Activated gamma-delta T cell treated with anti-CD3 and anti-CD28 coated beads, Interleukin-2, amount 50 U/mL, for 16 hours (primary cell): ENCODE measurements around the gene STON1.
"Not testable (repeated sequence)": the region's sequence is repeated elsewhere in the genome, so short reads cannot be mapped to it uniquely, and the experiment has no call there.

Source experiments
- DNase-seq: peaks from one replicate; pipeline ENCODE4 v3.0.0-alpha.2; 2020; ENCODE audit warnings: low read depth

Gene STON1

GRCh38 chr2:48527226-48527885 is 2.6 kb upstream of the STON1 start:
- no peak for DNase-seq

- no peak for DNase-seq
Observed at GRCh38 chr2:48528431-48528830, 1.5 kb upstream of the STON1 start.

GRCh38 chr2:48529194-48529593 is 760 bp upstream of the STON1 start:
- no peak for DNase-seq

DNA sequence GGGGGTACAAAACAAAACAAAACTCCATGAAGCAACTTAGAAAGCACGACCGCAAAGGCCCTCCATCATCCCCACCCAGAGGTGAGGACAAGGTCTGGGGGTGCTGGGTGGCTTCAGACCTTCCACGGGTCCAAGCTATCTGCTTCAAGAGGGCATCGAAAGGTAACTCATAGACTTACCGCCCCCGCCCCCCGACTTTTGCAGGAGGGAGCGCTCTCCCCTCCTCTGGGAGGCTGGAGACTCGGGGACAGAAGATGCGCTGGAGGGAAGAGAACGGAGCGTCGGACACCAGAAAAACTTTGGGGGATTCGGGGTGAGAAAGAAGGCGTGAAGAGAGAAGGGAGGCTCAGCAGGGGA is 300 bp upstream of the STON1 start:
- no peak for DNase-seq

DNA sequence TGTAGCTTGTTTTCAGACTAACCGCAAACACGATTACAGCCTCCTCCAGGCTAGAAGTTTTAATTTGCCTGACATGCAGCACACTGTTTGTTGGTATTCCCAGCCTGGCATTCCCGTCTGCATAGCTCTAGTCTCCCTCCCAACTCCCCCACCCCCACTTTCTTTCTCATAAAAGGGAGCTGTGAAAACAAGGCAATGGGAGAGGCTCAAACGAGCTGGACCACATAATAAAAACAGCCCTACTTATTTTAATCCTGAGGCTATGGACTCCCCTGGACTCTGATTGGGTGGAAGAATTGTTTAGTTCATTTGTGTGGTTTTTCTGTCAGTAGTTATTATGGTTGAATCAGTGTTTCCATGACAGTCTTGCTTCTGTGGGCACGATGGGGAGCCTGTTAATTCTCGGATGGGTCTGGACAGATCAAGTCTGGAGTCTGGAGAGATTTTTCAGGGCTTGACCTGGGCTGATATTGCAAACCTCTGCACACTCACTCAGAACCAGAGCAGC is 1.2 kb downstream of the STON1 start:
- DNase-seq: no peak

GRCh38 chr2:48532174-48532573 is 2.2 kb downstream of the STON1 start:
- no peak for DNase-seq

DNA sequence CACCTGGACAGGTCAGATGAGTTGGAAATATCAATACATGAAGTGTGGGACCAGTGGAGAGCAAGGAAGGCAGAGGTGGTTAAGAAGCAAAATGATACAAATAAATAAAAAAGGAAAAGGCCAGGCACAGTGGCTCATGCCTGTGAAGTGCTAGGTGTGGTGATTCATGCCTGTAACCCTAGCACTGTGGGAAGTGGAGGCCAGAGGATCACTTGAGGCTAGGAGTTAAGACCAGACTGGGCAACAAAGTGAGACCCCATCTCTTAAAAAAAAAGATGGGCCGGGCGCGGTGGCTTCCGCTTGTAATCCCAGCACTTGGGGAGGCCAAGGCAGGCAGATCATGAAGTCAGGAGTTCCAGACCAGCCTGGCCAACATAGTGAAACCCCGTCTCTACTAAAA is 2.9 kb downstream of the STON1 start:
- no peak for DNase-seq

- DNase-seq: no peak
Observed at GRCh38 chr2:48534781-48535180, 4.8 kb downstream of the STON1 start.

DNA sequence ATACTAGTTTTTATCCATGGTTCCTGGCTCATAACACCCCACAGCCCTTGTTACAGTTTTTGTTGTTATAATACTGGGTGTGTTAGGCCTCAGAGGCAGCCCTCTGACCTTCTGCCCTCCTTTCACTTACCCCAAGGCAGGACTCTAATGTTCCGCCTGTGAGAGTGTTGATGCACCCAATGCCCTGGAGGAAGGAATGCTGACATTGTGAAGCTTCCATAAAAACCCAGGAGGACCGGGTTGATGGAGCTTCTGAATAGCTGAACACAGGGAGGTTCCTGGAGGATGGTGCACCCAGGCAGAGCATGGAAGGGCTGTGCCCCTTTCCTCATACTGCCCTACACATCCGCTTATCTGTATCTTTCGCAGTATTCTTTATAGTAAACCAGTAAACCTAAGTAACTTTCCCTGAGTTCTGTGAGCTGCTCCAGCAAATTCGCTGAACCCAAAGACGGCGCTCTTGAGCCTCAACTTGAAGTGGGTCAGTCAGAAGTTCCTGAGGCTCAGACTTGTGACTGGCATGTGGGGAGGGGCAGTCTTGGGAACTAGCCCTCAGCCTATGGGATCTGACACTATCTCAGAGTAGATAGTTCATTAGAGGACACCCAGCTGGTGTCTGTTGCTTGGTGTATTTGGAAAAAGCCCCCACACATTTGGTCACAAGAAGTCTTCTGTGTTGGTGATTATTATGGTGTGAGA is 10.4 kb downstream of the STON1 start:
- DNase-seq: no peak

GRCh38 chr2:48541666-48542389 is 11.9 kb downstream of the STON1 start:
- no peak for DNase-seq

- no peak for DNase-seq
Observed at GRCh38 chr2:48543895-48544294, 13.9 kb downstream of the STON1 start.

DNA sequence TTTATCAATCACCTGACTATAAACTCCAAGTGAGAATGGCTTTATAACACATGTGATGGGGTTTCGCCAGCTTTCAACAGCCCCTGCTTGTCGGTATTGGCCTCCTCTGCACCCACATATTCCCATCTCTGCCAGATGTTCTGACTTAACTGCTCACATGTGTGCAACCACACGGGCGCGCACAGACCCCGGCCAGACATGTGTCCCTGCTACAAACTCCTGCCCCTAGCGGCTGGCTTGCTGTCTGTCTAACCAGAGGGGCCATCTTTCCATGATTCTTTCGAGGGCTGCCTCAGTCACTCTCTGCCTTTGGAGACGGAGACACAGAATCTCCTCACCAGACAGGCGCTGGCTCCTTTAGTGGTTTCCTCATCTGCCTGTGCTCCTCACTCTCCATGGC is 15.3 kb downstream of the STON1 start:
- DNase-seq: no peak

DNA sequence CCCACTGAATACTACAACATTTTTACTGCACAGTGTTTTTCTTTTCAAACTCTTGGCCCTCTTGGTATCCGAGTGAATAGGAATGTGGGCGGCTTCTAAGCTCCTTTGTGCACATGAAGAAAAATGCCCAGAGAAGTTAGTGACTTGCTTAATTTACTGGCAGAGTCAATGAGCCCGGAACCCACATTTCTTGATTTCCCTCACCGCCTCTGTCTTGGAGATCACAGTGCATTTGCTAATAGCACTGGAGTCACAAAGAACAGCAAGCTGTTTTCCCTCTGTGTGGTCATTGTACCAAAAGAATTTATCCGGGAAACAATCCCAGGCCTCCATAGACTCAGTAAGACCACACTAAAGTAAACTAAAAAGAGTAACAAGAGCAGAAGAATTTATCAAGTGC is 18.9 kb downstream of the STON1 start:
- DNase-seq: no peak

DNA sequence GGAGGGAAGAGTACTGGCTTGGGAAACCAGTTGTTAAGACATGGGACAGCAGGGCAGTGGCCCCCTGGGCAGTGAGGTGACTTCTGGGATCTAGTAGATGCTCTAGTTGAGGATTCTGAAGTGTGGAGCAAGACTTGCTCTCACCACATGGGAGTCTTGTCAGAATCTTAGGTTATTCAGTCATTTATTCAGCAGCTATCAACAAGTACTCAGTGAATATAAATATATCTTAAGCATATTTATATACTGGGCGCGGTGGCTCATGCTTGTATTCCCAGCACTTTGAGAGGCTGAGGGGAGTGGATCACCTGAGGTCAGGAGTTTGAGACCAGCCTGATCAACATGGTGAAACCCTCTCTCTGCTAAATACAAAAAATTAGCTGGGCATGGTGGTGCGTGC is 20.0 kb downstream of the STON1 start:
- no peak for DNase-seq

DNA sequence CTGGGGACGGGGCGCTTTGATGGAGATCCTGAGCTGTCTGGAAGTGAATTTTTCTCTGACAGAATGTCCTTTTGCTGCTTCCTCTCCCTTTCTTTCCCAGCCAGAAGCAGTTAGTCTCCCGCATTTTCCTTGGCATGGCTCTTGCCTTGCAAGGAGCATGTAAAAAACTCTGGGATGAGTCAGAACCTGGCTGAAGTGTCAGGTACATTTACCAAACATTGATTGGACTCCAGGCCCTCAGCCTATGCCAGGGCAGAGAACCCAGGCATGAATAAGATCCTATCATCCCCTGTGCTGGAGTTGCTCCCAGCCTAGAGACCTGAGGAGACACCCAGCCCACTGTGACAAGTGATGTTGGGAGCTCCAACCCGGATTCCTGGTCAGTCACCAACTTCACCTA is 21.6 kb downstream of the STON1 start:
- DNase-seq: no peak

GRCh38 chr2:48555071-48555470 is 25.1 kb downstream of the STON1 start:
- not testable (repeated sequence) for DNase-seq

DNA sequence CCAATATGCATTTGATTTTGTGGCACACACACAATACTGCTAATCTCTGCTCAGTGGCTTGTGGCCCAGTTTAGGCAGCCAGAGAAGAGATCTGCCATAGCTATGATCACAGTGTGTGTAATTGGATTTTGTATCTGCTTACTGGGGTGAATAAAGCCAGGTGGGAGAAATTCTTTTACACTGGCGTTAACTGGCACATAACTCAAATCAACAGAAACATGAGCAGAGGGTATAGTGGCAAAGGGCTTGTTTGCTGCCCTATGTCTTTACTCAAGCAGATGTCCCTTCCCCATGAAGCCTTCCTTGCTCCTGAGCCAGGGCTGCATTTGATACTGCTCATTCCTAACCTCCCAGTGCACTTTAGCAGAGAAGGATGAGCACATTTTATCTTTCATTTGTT is 28.5 kb downstream of the STON1 start:
- DNase-seq: no peak

DNA sequence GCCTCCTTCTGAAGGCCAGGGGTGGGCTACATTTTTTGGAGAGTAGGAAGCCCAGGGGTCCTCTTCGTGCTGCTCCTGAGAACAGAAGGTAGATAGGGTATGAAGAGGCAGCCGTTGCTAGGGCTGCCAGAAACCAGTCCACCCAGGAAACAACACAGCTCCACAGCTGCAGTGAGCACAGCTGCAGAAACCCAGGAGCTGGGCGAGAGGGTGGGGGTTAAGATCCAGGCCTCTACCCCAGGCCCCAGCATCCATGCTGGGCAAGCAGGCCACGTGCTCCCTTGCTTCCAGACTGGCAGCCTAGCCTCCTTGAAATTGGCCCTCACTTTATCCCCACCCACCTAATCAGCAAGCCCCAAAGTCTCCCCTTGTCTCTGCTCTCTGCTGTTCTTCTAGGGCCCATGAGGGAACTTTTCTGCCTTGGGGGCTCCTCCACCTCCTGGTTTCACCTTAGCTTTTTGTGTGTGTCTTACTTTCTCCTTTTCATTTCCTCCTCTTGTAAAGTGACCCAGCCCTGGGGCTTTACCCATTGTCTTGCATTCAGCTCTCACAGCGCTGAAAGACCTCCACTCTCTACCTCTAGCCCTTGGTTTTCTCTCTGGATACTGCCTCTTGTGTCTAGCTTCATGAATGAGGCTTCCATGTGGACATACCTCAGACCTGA is 30.7 kb downstream of the STON1 start:
- no peak for DNase-seq

GRCh38 chr2:48562281-48562680 is 32.3 kb downstream of the STON1 start:
- DNase-seq: no peak

- no peak for DNase-seq
Observed at GRCh38 chr2:48566592-48567310, 36.8 kb downstream of the STON1 start.

DNA sequence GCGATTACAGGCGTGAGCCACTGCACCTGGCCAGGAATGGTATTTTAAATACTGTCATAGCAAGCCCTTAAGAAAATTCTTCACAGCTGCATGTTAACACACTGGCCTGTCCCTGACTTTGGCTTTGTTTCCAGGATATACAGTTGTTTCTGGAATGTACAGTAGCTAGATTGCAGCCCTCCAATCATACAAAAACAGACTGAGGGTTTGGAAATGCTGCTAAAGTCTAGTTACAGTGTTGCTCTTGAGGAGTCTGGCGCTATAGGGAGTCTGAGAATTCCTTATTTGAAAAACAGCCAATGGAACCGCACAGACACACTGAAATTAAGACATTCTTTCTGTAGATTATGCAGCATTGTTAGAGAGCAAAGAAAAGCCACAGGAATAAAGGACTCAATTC is 37.7 kb downstream of the STON1 start:
- DNase-seq: no peak

DNA sequence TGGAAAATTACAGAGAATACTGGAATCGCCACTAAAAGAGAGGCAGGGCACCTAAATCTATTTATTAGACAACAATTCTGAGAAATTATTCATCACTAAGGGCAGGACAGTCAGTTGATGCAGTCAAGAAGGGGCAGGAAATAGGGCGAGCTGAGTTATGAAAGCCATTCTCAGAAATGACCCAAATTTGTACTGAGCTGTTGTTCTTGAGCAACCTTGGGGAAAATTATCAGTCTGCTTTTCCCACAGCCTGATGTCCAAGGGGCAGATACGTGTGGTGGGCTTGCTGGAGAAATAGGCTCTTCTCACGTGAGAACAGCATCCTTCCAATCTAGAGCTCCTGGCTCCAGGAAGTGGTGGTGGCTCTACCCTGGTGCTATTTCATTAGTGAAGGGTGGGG is 38.6 kb downstream of the STON1 start:
- DNase-seq: no peak
